Measurements from ENCODE around the gene NTNG1.

Gene NTNG1

GRCh38 chr1:107422901-107423300 is 282.1 kb downstream of the NTNG1 start:
- no peaks in the 10 kb centered on the region for H3K27me3 ChIP-seq (ENCODE audit: control insufficient read depth, insufficient read depth, low read length)
- DNase-seq (ENCODE audit: low read depth, low spot score): no peak
- no peaks in the 10 kb centered on the region for H3K36me3 ChIP-seq (ENCODE audit: control insufficient read depth, insufficient read depth, low read length)
- H3K4me1 ChIP-seq (ENCODE audit: control insufficient read depth, insufficient read depth, low read length): no peaks in the 10 kb centered on the region; the same call in 1 of the 2 replicates
- no CpG with 5 or more reads among the region's 1 CpG for WGBS (ENCODE audit: insufficient coverage, insufficient read length)
- H3K9me3 ChIP-seq (ENCODE audit: control insufficient read depth, insufficient read depth, low read length): no peaks in the 10 kb centered on the region
- H3K4me3 ChIP-seq (ENCODE audit: low read length): no peak overlapping the region
- H3K27ac ChIP-seq (ENCODE audit: low read length): no peak overlapping the region

- H3K27ac ChIP-seq (ENCODE audit: low read length): no peak overlapping the region
- no peak overlapping the region for H3K4me3 ChIP-seq (ENCODE audit: low read length)
- H3K27me3 ChIP-seq (ENCODE audit: control insufficient read depth, insufficient read depth, low read length): no peaks in the 10 kb centered on the region
- H3K9me3 ChIP-seq (ENCODE audit: control insufficient read depth, insufficient read depth, low read length): no peaks in the 10 kb centered on the region
- WGBS (ENCODE audit: insufficient coverage, insufficient read length): no CpG with 5 or more reads among the region's 14 CpGs
- H3K4me1 ChIP-seq (ENCODE audit: control insufficient read depth, insufficient read depth, low read length): no peaks in the 10 kb centered on the region
- DNase-seq (ENCODE audit: low read depth, low spot score): peak; percentile 31
- H3K36me3 ChIP-seq (ENCODE audit: control insufficient read depth, insufficient read depth, low read length): no peaks in the 10 kb centered on the region
These were observed 289.8 kb downstream of the NTNG1 start for GRCh38 chr1:107430540-107431228.

- WGBS (ENCODE audit: insufficient coverage, insufficient read length): no CpG with 5 or more reads among the region's 1 CpG
- no peak overlapping the region for H3K4me3 ChIP-seq (ENCODE audit: low read length)
- no peaks in the 10 kb centered on the region for H3K27me3 ChIP-seq (ENCODE audit: control insufficient read depth, insufficient read depth, low read length)
- DNase-seq (ENCODE audit: low read depth, low spot score): peak; percentile 25
- no peaks in the 10 kb centered on the region for H3K36me3 ChIP-seq (ENCODE audit: control insufficient read depth, insufficient read depth, low read length)
- H3K27ac ChIP-seq (ENCODE audit: low read length): no peak overlapping the region
- no peaks in the 10 kb centered on the region for H3K4me1 ChIP-seq (ENCODE audit: control insufficient read depth, insufficient read depth, low read length)
- no peaks in the 10 kb centered on the region for H3K9me3 ChIP-seq (ENCODE audit: control insufficient read depth, insufficient read depth, low read length)
These were observed 291.3 kb downstream of the NTNG1 start for GRCh38 chr1:107432108-107432507.

GRCh38 chr1:107433068-107433467 is 292.2 kb downstream of the NTNG1 start:
- no peaks in the 10 kb centered on the region for H3K27me3 ChIP-seq (ENCODE audit: control insufficient read depth, insufficient read depth, low read length)
- no peak overlapping the region for H3K27ac ChIP-seq (ENCODE audit: low read length)
- H3K4me1 ChIP-seq (ENCODE audit: control insufficient read depth, insufficient read depth, low read length): no peaks in the 10 kb centered on the region
- no peak overlapping the region for H3K4me3 ChIP-seq (ENCODE audit: low read length)
- no peaks in the 10 kb centered on the region for H3K36me3 ChIP-seq (ENCODE audit: control insufficient read depth, insufficient read depth, low read length)
- no peak for DNase-seq (ENCODE audit: low read depth, low spot score)
- no CpG with 5 or more reads among the region's 4 CpGs for WGBS (ENCODE audit: insufficient coverage, insufficient read length)
- no peaks in the 10 kb centered on the region for H3K9me3 ChIP-seq (ENCODE audit: control insufficient read depth, insufficient read depth, low read length)

- no peak for DNase-seq (ENCODE audit: low read depth, low spot score)
- no peaks in the 10 kb centered on the region for H3K4me1 ChIP-seq (ENCODE audit: control insufficient read depth, insufficient read depth, low read length)
- H3K9me3 ChIP-seq (ENCODE audit: control insufficient read depth, insufficient read depth, low read length): no peaks in the 10 kb centered on the region
- H3K27ac ChIP-seq (ENCODE audit: low read length): no peak overlapping the region
- no peak overlapping the region for H3K4me3 ChIP-seq (ENCODE audit: low read length)
- no CpG with 5 or more reads among the region's 4 CpGs for WGBS (ENCODE audit: insufficient coverage, insufficient read length)
- no peaks in the 10 kb centered on the region for H3K36me3 ChIP-seq (ENCODE audit: control insufficient read depth, insufficient read depth, low read length)
- no peaks in the 10 kb centered on the region for H3K27me3 ChIP-seq (ENCODE audit: control insufficient read depth, insufficient read depth, low read length)
These were observed 293.0 kb downstream of the NTNG1 start for GRCh38 chr1:107433635-107434360.

GRCh38 chr1:107434361-107434693 is 293.5 kb downstream of the NTNG1 start:
- H3K27ac ChIP-seq (ENCODE audit: low read length): no peak overlapping the region
- no peak overlapping the region for H3K4me3 ChIP-seq (ENCODE audit: low read length)
- H3K4me1 ChIP-seq (ENCODE audit: control insufficient read depth, insufficient read depth, low read length): no peaks in the 10 kb centered on the region
- H3K27me3 ChIP-seq (ENCODE audit: control insufficient read depth, insufficient read depth, low read length): no peaks in the 10 kb centered on the region
- no peaks in the 10 kb centered on the region for H3K9me3 ChIP-seq (ENCODE audit: control insufficient read depth, insufficient read depth, low read length)
- no peak for DNase-seq (ENCODE audit: low read depth, low spot score)
- no peaks in the 10 kb centered on the region for H3K36me3 ChIP-seq (ENCODE audit: control insufficient read depth, insufficient read depth, low read length)

GRCh38 chr1:107436552-107437241 is 295.9 kb downstream of the NTNG1 start:
- Histone ChIP-seq H3K27ac (ENCODE audit: low read length) (no peak overlapping the region), H3K36me3 (ENCODE audit: control insufficient read depth, insufficient read depth, low read length) (no peaks in the 10 kb centered on the region), H3K4me1 (ENCODE audit: control insufficient read depth, insufficient read depth, low read length) (no peaks in the 10 kb centered on the region), H3K4me3 (ENCODE audit: low read length) (no peak overlapping the region), H3K9me3 (ENCODE audit: control insufficient read depth, insufficient read depth, low read length) (no peaks in the 10 kb centered on the region), H3K27me3 (ENCODE audit: control insufficient read depth, insufficient read depth, low read length) (no peaks in the 10 kb centered on the region)
- no peak for DNase-seq (ENCODE audit: low read depth, low spot score)
- WGBS (ENCODE audit: insufficient coverage, insufficient read length): no CpG with 5 or more reads among the region's 13 CpGs

- Histone ChIP-seq H3K4me3 (ENCODE audit: low read length) (no peak overlapping the region), H3K27ac (ENCODE audit: low read length) (no peak overlapping the region), H3K9me3 (ENCODE audit: control insufficient read depth, insufficient read depth, low read length) (no peaks in the 10 kb centered on the region), H3K4me1 (ENCODE audit: control insufficient read depth, insufficient read depth, low read length) (no peaks in the 10 kb centered on the region), H3K36me3 (ENCODE audit: control insufficient read depth, insufficient read depth, low read length) (no peaks in the 10 kb centered on the region), H3K27me3 (ENCODE audit: control insufficient read depth, insufficient read depth, low read length) (no peaks in the 10 kb centered on the region)
- WGBS (ENCODE audit: insufficient coverage, insufficient read length): no CpG with 5 or more reads among the region's 3 CpGs
- DNase-seq (ENCODE audit: low read depth, low spot score): no peak
These were observed 298.7 kb downstream of the NTNG1 start for GRCh38 chr1:107439567-107439966.

GRCh38 chr1:107442551-107442950 is 301.7 kb downstream of the NTNG1 start:
- no peak for DNase-seq (ENCODE audit: low read depth, low spot score)
- Histone ChIP-seq H3K27me3 (ENCODE audit: control insufficient read depth, insufficient read depth, low read length) (no peaks in the 10 kb centered on the region), H3K36me3 (ENCODE audit: control insufficient read depth, insufficient read depth, low read length) (no peaks in the 10 kb centered on the region), H3K9me3 (ENCODE audit: control insufficient read depth, insufficient read depth, low read length) (no peaks in the 10 kb centered on the region), H3K4me3 (ENCODE audit: low read length) (no peak overlapping the region), H3K4me1 (ENCODE audit: control insufficient read depth, insufficient read depth, low read length) (no peaks in the 10 kb centered on the region), H3K27ac (ENCODE audit: low read length) (no peak overlapping the region)
- WGBS (ENCODE audit: insufficient coverage, insufficient read length): no CpG with 5 or more reads among the region's 1 CpG

- no CpG with 5 or more reads among the region's 5 CpGs for WGBS (ENCODE audit: insufficient coverage, insufficient read length)
- no peaks in the 10 kb centered on the region for H3K27me3 ChIP-seq (ENCODE audit: control insufficient read depth, insufficient read depth, low read length)
- H3K4me3 ChIP-seq (ENCODE audit: low read length): no peak overlapping the region
- no peaks in the 10 kb centered on the region for H3K9me3 ChIP-seq (ENCODE audit: control insufficient read depth, insufficient read depth, low read length)
- DNase-seq (ENCODE audit: low read depth, low spot score): no peak
- no peaks in the 10 kb centered on the region for H3K4me1 ChIP-seq (ENCODE audit: control insufficient read depth, insufficient read depth, low read length)
- no peaks in the 10 kb centered on the region for H3K36me3 ChIP-seq (ENCODE audit: control insufficient read depth, insufficient read depth, low read length)
- H3K27ac ChIP-seq (ENCODE audit: low read length): no peak overlapping the region
These were observed 302.2 kb downstream of the NTNG1 start for GRCh38 chr1:107443027-107443426.

All from iPS DF 6.9 (cell line).